Measurements from ENCODE around the gene CELF1. TPM values are rescaled to one million over a fixed set of nuclear protein-coding genes. Genes with fewer than 3 reads are reported as not detected.

CELF1 gene
- total RNA-seq, 3 donors from 2014 or later, result 83.7 to 132 (median 94.1) TPM

- DNase-seq (no peak), ATAC-seq (no peak)
- no peak overlapping the region for H3K4me3 ChIP-seq
- peaks cover 3% of the 10 kb centered on the region for H3K36me3 ChIP-seq (ENCODE audit: low read depth)
- no peaks in the 10 kb centered on the region for H3K4me1 ChIP-seq (ENCODE audit: low read depth)
- no peak for TF ChIP-seq CTCF (IDR thresholded peaks at IDR 0.05)
- no peaks in the 10 kb centered on the region for H3K9me3 ChIP-seq
- intact Hi-C loops (cut with DNase I, micrococcal nuclease), result no loop called here
Measured at GRCh38 chr11:47571895-47572294, 19.0 kb upstream of the CELF1 start.

- intact Hi-C loops (cut with DNase I, micrococcal nuclease), result no loop called here
- Histone ChIP-seq H3K36me3 (ENCODE audit: low read depth) (peaks cover 3% of the 10 kb centered on the region), H3K4me1 (ENCODE audit: low read depth) (peaks cover 3% of the 10 kb centered on the region), H3K4me3 (no peak overlapping the region), H3K9me3 (no peaks in the 10 kb centered on the region)
- ATAC-seq, result no peak
- no peak for TF ChIP-seq CTCF (IDR thresholded peaks at IDR 0.05)
- DNase-seq, result no peak
Measured at GRCh38 chr11:47571357-47571729, 18.4 kb upstream of the CELF1 start.

GRCh38 chr11:47570651-47571356 lies 17.9 kb upstream of the CELF1 start:
- intact Hi-C loops (cut with DNase I, micrococcal nuclease), result no loop called here
- H3K36me3 ChIP-seq (ENCODE audit: low read depth), result peaks cover 3% of the 10 kb centered on the region
- no peak for TF ChIP-seq CTCF (IDR thresholded peaks at IDR 0.05)
- ATAC-seq, result no peak
- no peak overlapping the region for H3K4me3 ChIP-seq
- no peaks in the 10 kb centered on the region for H3K9me3 ChIP-seq
- H3K4me1 ChIP-seq (ENCODE audit: low read depth), result peaks cover 3% of the 10 kb centered on the region
- DNase-seq, result no peak

- DNase-seq (no peak), ATAC-seq (no peak)
- Histone ChIP-seq H3K9me3 (no peaks in the 10 kb centered on the region), H3K4me1 (ENCODE audit: low read depth) (peaks cover 3% of the 10 kb centered on the region), H3K4me3 (no peak overlapping the region), H3K36me3 (ENCODE audit: low read depth) (peaks cover 3% of the 10 kb centered on the region)
- intact Hi-C loops (cut with DNase I, micrococcal nuclease), result no loop called here
- TF ChIP-seq CTCF (IDR thresholded peaks at IDR 0.05), result no peak
Measured at GRCh38 chr11:47569646-47570045, 16.7 kb upstream of the CELF1 start.

GRCh38 chr11:47566149-47566698 lies 13.3 kb upstream of the CELF1 start:
- DNase-seq (peak in 2 of 3 donors; percentile 31 to 46), ATAC-seq (peak; percentile 50)
- Histone ChIP-seq H3K4me1 (ENCODE audit: low read depth) (peaks cover 3% of the 10 kb centered on the region), H3K4me3 (peak overlapping the region; percentile 72), H3K9me3 (no peaks in the 10 kb centered on the region), H3K36me3 (ENCODE audit: low read depth) (no peaks in the 10 kb centered on the region)
- TF ChIP-seq CTCF (IDR thresholded peaks at IDR 0.05), result no peak
- intact Hi-C loops (cut with DNase I, micrococcal nuclease), result no loop called here
